ENCODE measurements around the gene TMOD1. TPM values are rescaled to one million over a fixed set of nuclear protein-coding genes. Genes with fewer than 3 reads are reported as not detected.

Gene TMOD1
- total and polyA plus RNA-seq, 2 experiments from 2014 or later = 0.69 to 4.5 TPM

DNA sequence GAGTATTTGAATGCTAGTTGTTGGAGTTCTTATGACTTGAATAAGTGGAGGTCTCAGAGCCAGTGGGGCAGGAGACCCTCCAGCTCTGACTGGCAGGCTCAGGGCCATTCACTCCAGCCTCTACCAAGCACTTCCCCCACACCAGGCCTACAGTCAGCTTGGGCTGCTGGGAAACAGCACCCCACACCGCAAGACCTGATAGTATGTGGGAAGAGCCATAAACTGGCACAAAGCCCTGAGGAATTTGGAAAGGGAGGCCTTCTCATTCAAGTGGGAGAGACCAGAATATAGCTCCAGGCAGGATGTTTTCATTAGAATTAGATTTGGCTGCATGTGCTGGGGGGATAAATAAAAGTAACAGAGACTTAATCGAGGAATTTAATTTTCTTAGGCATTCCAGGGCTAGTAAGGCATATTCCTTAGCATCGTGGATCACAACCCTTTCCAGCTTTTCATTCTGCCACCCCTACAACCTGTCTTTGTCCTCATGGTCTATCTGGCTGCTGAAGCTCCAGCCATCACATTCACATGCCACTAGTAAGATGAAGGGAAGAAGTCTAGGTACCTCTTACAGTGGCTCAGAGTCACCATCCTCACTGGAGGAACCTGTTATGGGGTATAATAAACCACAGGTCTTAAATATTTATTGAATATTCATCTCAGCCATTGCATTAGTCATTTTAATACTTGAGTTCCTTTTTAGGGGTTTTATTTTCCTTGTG, 47.5 kb downstream of the TMOD1 start (continued):
- TF ChIP-seq, protein P1, sequence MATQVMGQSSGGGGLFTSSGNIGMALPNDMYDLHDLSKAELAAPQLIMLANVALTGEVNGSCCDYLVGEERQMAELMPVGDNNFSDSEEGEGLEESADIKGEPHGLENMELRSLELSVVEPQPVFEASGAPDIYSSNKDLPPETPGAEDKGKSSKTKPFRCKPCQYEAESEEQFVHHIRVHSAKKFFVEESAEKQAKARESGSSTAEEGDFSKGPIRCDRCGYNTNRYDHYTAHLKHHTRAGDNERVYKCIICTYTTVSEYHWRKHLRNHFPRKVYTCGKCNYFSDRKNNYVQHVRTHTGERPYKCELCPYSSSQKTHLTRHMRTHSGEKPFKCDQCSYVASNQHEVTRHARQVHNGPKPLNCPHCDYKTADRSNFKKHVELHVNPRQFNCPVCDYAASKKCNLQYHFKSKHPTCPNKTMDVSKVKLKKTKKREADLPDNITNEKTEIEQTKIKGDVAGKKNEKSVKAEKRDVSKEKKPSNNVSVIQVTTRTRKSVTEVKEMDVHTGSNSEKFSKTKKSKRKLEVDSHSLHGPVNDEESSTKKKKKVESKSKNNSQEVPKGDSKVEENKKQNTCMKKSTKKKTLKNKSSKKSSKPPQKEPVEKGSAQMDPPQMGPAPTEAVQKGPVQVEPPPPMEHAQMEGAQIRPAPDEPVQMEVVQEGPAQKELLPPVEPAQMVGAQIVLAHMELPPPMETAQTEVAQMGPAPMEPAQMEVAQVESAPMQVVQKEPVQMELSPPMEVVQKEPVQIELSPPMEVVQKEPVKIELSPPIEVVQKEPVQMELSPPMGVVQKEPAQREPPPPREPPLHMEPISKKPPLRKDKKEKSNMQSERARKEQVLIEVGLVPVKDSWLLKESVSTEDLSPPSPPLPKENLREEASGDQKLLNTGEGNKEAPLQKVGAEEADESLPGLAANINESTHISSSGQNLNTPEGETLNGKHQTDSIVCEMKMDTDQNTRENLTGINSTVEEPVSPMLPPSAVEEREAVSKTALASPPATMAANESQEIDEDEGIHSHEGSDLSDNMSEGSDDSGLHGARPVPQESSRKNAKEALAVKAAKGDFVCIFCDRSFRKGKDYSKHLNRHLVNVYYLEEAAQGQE (IDR thresholded peaks at IDR 0.05; ENCODE audit: unreplicated experiment) = no peak
- no peak for TF ChIP-seq EZH2 (IDR thresholded peaks at IDR 0.05; ENCODE audit: low read depth, unreplicated experiment)

DNA sequence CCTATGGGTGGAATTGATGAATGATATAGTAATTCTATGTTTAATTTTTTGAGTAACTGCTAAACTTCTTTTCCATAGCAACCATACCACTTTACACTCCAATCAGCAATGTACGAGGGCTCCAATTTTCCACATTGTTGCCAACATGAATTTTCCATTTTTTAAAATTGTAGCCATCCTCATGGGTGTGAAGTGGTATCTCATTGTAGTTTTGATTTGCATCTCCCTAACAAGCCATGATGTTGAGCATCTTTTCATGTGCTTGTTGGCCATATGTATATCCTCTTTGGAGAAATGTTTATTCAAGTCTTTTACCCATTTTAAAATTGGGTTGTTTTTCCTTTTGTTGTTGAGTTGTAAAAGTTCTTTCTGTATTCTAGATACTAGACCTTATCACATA, 48.9 kb downstream of the TMOD1 start:
- Mint-ChIP-seq H3K9me3 (no peaks in the 10 kb centered on the region), H3K27me3 (ENCODE audit: insufficient read depth, low read depth, poor library complexity) (peaks cover 13% of the 10 kb centered on the region), H3K36me3 (ENCODE audit: low read depth) (no peaks in the 10 kb centered on the region), H3K4me3 (no peak overlapping the region), H3K27ac (no peak overlapping the region), H3K4me1 (no peaks in the 10 kb centered on the region)
- no peaks in the 10 kb centered on the region for H3K4me1 ChIP-seq (ENCODE audit: insufficient read depth)
- H3F3A ChIP-seq (replicated peaks; ENCODE audit: low read depth) = no peaks in the 10 kb centered on the region
- no peaks in the 10 kb centered on the region for H4K20me1 ChIP-seq (replicated peaks; ENCODE audit: insufficient read depth)
- TF ChIP-seq, protein P2, sequence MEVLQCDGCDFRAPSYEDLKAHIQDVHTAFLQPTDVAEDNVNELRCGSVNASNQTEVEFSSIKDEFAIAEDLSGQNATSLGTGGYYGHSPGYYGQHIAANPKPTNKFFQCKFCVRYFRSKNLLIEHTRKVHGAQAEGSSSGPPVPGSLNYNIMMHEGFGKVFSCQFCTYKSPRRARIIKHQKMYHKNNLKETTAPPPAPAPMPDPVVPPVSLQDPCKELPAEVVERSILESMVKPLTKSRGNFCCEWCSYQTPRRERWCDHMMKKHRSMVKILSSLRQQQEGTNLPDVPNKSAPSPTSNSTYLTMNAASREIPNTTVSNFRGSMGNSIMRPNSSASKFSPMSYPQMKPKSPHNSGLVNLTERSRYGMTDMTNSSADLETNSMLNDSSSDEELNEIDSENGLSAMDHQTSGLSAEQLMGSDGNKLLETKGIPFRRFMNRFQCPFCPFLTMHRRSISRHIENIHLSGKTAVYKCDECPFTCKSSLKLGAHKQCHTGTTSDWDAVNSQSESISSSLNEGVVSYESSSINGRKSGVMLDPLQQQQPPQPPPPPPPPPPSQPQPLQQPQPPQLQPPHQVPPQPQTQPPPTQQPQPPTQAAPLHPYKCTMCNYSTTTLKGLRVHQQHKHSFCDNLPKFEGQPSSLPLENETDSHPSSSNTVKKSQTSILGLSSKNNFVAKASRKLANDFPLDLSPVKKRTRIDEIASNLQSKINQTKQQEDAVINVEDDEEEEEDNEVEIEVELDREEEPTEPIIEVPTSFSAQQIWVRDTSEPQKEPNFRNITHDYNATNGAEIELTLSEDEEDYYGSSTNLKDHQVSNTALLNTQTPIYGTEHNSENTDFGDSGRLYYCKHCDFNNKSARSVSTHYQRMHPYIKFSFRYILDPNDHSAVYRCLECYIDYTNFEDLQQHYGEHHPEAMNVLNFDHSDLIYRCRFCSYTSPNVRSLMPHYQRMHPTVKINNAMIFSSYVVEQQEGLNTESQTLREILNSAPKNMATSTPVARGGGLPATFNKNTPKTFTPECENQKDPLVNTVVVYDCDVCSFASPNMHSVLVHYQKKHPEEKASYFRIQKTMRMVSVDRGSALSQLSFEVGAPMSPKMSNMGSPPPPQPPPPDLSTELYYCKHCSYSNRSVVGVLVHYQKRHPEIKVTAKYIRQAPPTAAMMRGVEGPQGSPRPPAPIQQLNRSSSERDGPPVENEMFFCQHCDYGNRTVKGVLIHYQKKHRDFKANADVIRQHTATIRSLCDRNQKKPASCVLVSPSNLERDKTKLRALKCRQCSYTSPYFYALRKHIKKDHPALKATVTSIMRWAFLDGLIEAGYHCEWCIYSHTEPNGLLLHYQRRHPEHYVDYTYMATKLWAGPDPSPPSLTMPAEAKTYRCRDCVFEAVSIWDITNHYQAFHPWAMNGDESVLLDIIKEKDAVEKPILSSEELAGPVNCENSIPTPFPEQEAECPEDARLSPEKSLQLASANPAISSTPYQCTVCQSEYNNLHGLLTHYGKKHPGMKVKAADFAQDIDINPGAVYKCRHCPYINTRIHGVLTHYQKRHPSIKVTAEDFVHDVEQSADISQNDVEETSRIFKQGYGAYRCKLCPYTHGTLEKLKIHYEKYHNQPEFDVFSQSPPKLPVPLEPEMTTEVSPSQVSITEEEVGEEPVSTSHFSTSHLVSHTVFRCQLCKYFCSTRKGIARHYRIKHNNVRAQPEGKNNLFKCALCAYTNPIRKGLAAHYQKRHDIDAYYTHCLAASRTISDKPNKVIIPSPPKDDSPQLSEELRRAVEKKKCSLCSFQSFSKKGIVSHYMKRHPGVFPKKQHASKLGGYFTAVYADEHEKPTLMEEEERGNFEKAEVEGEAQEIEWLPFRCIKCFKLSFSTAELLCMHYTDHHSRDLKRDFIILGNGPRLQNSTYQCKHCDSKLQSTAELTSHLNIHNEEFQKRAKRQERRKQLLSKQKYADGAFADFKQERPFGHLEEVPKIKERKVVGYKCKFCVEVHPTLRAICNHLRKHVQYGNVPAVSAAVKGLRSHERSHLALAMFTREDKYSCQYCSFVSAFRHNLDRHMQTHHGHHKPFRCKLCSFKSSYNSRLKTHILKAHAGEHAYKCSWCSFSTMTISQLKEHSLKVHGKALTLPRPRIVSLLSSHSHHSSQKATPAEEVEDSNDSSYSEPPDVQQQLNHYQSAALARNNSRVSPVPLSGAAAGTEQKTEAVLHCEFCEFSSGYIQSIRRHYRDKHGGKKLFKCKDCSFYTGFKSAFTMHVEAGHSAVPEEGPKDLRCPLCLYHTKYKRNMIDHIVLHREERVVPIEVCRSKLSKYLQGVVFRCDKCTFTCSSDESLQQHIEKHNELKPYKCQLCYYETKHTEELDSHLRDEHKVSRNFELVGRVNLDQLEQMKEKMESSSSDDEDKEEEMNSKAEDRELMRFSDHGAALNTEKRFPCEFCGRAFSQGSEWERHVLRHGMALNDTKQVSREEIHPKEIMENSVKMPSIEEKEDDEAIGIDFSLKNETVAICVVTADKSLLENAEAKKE (CRISPR knock-in tag; IDR thresholded peaks at IDR 0.05) = no peak
- TF ChIP-seq ZNF331 (CRISPR knock-in tag; IDR thresholded peaks at IDR 0.05; ENCODE audit: low read depth) (no peak), EZH2phosphoT487 (IDR thresholded peaks at IDR 0.05; ENCODE audit: unreplicated experiment) (no peak), CREB1 (CRISPR knock-in tag; IDR thresholded peaks at IDR 0.05; ENCODE audit: low read depth) (no peak)
- H3K9me2 ChIP-seq (ENCODE audit: insufficient read depth) = no peaks in the 10 kb centered on the region
- no peak overlapping the region for H2AFZ ChIP-seq
- H3K27ac ChIP-seq (ENCODE audit: low read depth) = no peak overlapping the region
- H3K27me3 ChIP-seq (ENCODE audit: insufficient read depth) = no peaks in the 10 kb centered on the region
- H3K4me2 ChIP-seq = no peak overlapping the region
- no peak for DNase-seq (ENCODE audit: low spot score)
- no peaks in the 10 kb centered on the region for H3K79me2 ChIP-seq (replicated peaks; ENCODE audit: insufficient read depth)
- ATAC-seq = no peak
- no peaks in the 10 kb centered on the region for H3K36me3 ChIP-seq (ENCODE audit: insufficient read depth)
- no peak overlapping the region for H3K4me3 ChIP-seq

Measured in GM23338 (cell line).